Endothelial cell of umbilical vein (primary cell): Measurements from ENCODE around the gene CBLC. TPM values are rescaled to one million over a fixed set of nuclear protein-coding genes. Genes with fewer than 3 reads are reported as not detected.

Source experiments
- BruUV-seq: library from RNA; stranded (reverse); fragments of 400-500 nt; replicated peaks from 2 replicates; lab custom pipeline; 2021; lab: Mats Ljungman, UMichigan
- CTCF ChIA-PET: fragments of 300-600, 350-600 bp; sonication (Branson Sonifier 250); formaldehyde crosslinking; loops from one replicate; lab custom pipeline; 2021; ENCODE audit warnings: antibody characterized with exemption, inconsistent platforms; lab: Charles Lee
- POLR2A ChIA-PET: fragments of 300-600, 350-600 bp; sonication (Branson Sonifier 250); formaldehyde crosslinking; loops from one replicate; lab custom pipeline; 2021; ENCODE audit warnings: antibody characterized with exemption, inconsistent platforms; lab: Charles Lee
- DNase-seq: peaks from one replicate; pipeline ENCODE4 v3.0.0-alpha.2; 2011; ENCODE audit warnings: low read depth, low spot score
- FAIRE-seq: peaks from 2 replicates; lab custom pipeline; 2011; peaks lifted over from hg19 to GRCh38; lab: Jason Lieb, UNC
- H2AFZ ChIP-seq: 2 replicates; pipeline ENCODE4 v1.6.0; 2012; ENCODE audit warnings: low read depth, low read length, control low read depth, inconsistent platforms
- H3K27ac ChIP-seq: 2 replicates; pipeline ENCODE4 v1.5.1; 2011; ENCODE audit warnings: low read depth, mild to moderate bottlenecking, control low read depth, low read length, moderate library complexity; ENCODE audit not compliant: insufficient read depth
- H3K27me3 ChIP-seq, 2 experiments: 2 replicates each; pipeline versions ENCODE4 v1.6.0 to v1.6.1; 2011; ENCODE audit warnings: low read length in 2 of 2, mixed read lengths in 1 of 2; ENCODE audit not compliant: control insufficient read depth in 2 of 2, insufficient read depth in 2 of 2
- H3K36me3 ChIP-seq, 2 experiments: 2 replicates in 1 of 2; 3 replicates in 1 of 2; pipeline ENCODE4 v1.5.1; 2011; ENCODE audit warnings: low read length in 2 of 2, mild to moderate bottlenecking in 1 of 2, moderate library complexity in 1 of 2; ENCODE audit not compliant: control insufficient read depth in 2 of 2, insufficient read depth in 2 of 2; ENCODE audit errors: extremely low read depth in 1 of 2
- H3K4me1 ChIP-seq: 3 replicates; pipeline ENCODE4 v1.5.1; 2011; ENCODE audit warnings: mild to moderate bottlenecking, low read length; ENCODE audit not compliant: control insufficient read depth, insufficient read depth; ENCODE audit errors: extremely low read depth
- H3K4me2 ChIP-seq: 2 replicates; pipeline ENCODE4 v1.6.1; 2011; ENCODE audit warnings: low read length, control low read depth, mixed read lengths; ENCODE audit not compliant: insufficient read depth
- H3K4me3 ChIP-seq, 3 experiments: fragments of 200-600 bp in 1 of 3; sonication (generic), shearing (Covaris generic) in 1 of 3; replicated peaks in 1 of 3; 2 replicates each; pipeline ENCODE4 v1.5.1; 2011 to 2016; ENCODE audit warnings: control low read depth in 3 of 3, low read length in 3 of 3, mild to moderate bottlenecking in 2 of 3, inconsistent platforms in 1 of 3, low read depth in 1 of 3, moderate library complexity in 1 of 3; ENCODE audit not compliant: insufficient read depth in 1 of 3
- H3K79me2 ChIP-seq: 2 replicates; pipeline ENCODE4 v1.6.0; 2012; ENCODE audit warnings: low read length, inconsistent platforms; ENCODE audit not compliant: control insufficient read depth, insufficient read depth
- H3K9ac ChIP-seq: replicated peaks from 2 replicates; pipeline ENCODE3; 2011; ENCODE audit warnings: low read length, control low read depth; ENCODE audit not compliant: insufficient read depth; ENCODE audit errors: extremely low read depth
- H3K9me1 ChIP-seq: replicated peaks from 3 replicates; pipeline ENCODE4 v1.6.0; 2011; ENCODE audit warnings: mild to moderate bottlenecking, low read length; ENCODE audit not compliant: control insufficient read depth, insufficient read depth; ENCODE audit errors: extremely low read depth
- H3K9me3 ChIP-seq: replicated peaks from 2 replicates; pipeline ENCODE4 v1.5.1; 2012; ENCODE audit warnings: low read length, inconsistent platforms; ENCODE audit not compliant: control insufficient read depth, insufficient read depth
- H4K20me1 ChIP-seq: replicated peaks from 2 replicates; pipeline ENCODE3; 2011; ENCODE audit warnings: mild to moderate bottlenecking, low read length; ENCODE audit not compliant: control insufficient read depth, insufficient read depth; ENCODE audit errors: extremely low read depth
- CTCF ChIP-seq, 2 donors: IDR thresholded peaks; 1 replicate in 1 of 2; 2 replicates in 1 of 2; pipeline ENCODE4 v1.5.1; 2011; ENCODE audit warnings: low read length in 2 of 2, mild to moderate bottlenecking in 2 of 2, moderate library complexity in 2 of 2, control low read depth in 1 of 2, inconsistent platforms in 1 of 2, low read depth in 1 of 2; ENCODE audit not compliant: insufficient read depth in 1 of 2; ENCODE audit errors: extremely low read depth in 1 of 2
- EZH2 ChIP-seq: IDR thresholded peaks from 2 replicates; pipeline ENCODE4 v1.6.1; 2012; ENCODE audit warnings: borderline replicate concordance, low read depth, mild to moderate bottlenecking, moderate library complexity, low read length, inconsistent platforms; ENCODE audit not compliant: severe bottlenecking
- FOS ChIP-seq: IDR thresholded peaks from 2 replicates; pipeline ENCODE4 v1.6.1; 2011; ENCODE audit warnings: mild to moderate bottlenecking, low read length, moderate library complexity, borderline replicate concordance; ENCODE audit not compliant: insufficient read depth
- GATA2 ChIP-seq: IDR thresholded peaks from 2 replicates; pipeline ENCODE4 v1.7.0; 2011; ENCODE audit warnings: low read depth, mild to moderate bottlenecking, moderate library complexity, mixed read lengths, low read length; ENCODE audit not compliant: insufficient read length, insufficient read depth
- JUN ChIP-seq: IDR thresholded peaks from 2 replicates; pipeline ENCODE4 v1.6.1; 2011; ENCODE audit warnings: borderline replicate concordance, low read depth; ENCODE audit not compliant: insufficient read length, insufficient read depth
- MAX ChIP-seq: IDR thresholded peaks from 2 replicates; pipeline ENCODE4 v1.6.1; 2011; ENCODE audit not compliant: insufficient read depth, insufficient read length
- MYC ChIP-seq: IDR thresholded peaks from one replicate; pipeline ENCODE4 v1.6.1; 2011; ENCODE audit warnings: mild to moderate bottlenecking, low read depth, low read length
- POLR2A ChIP-seq: IDR thresholded peaks from 2 replicates; pipeline ENCODE4 v1.6.1; 2012; ENCODE audit warnings: low read depth, mild to moderate bottlenecking, control low read depth, low read length
- POLR2AphosphoS5 ChIP-seq: IDR thresholded peaks from 2 replicates; pipeline ENCODE4 v1.6.1; 2012; ENCODE audit warnings: low read depth, mild to moderate bottlenecking, control low read depth, low read length, moderate library complexity; ENCODE audit not compliant: insufficient read depth
- dilution Hi-C: fragments of 300-500 bp; cut with MboI; formaldehyde crosslinking; loops from one replicate; pipeline ENCODE4 v1.15.0; 2019; ENCODE audit warnings: low sequenced_read_pairs; ENCODE audit not compliant: extremely low pct_ligation_motif_present
- intact Hi-C: fragments of 100-400 bp; cut with micrococcal nuclease; formaldehyde crosslinking; loops from one replicate; pipeline ENCODE4 v1.10.0; 2022
- polyA plus RNA-seq, 4 experiments: library from polyadenylated mRNA; depleted of rRNA in 3 of 4; stranded (reverse) in 3 of 4; unstranded in 1 of 4; fragments of >200 nt; gene quantifications; 2 replicates each; pipeline versions ENCODE4 v1.2.1 to v1.2.3, GENCODE V29; 2011 to 2012; ENCODE audit warnings: missing spikeins in 1 of 4
- total RNA-seq: library from RNA; stranded (reverse); gene quantifications from 2 replicates; pipeline ENCODE4 v1.2.3, GENCODE V29; 2021

CBLC gene
- total and polyA plus RNA-seq, 2 donors (not counting 3 experiments of a cell fraction or from before 2014, with no cell fraction given): 0.04 TPM; not detected in 1

GRCh38 chr19:44822177-44822576 is 44.5 kb downstream of the CBLC start:
- CTCF ChIA-PET: interaction anchor here (0.8 to 2.8 kb wide), 6 partner anchors 15 to 38 kb away, joined by 3 to 17 read pairs (median 6); partner anchors contain the start of genes BCAM and NECTIN2
- H3K4me1 ChIP-seq: peaks cover 3% of the 10 kb centered on the region
- H3K4me3 ChIP-seq: no peak overlapping the region
- H3K36me3 ChIP-seq: no peaks in the 10 kb centered on the region
- H3K27me3 ChIP-seq: peaks cover 0 to 2% of the 10 kb centered on the region in 2 experiments
- BruUV-seq: no TSS peak
- H3K79me2 ChIP-seq: no peaks in the 10 kb centered on the region
- no peaks in the 10 kb centered on the region for H4K20me1 ChIP-seq
- intact Hi-C loops (no loop called here), dilution Hi-C loops (no loop called here)
- H2AFZ ChIP-seq: no peak overlapping the region
- no peak overlapping the region for H3K27ac ChIP-seq
- DNase-seq (no peak), FAIRE-seq (no peak)
- no peak overlapping the region for H3K4me2 ChIP-seq
- POLR2A ChIA-PET: no interaction called here
- no peaks in the 10 kb centered on the region for H3K9me1 ChIP-seq
- TF ChIP-seq POLR2AphosphoS5 (no peak), CTCF (IDR thresholded peaks at IDR 0.05; ENCODE audit: extremely low read depth in 1 of 2, insufficient read depth in 1 of 2, low read depth in 1 of 2, low read length in 2 of 2) (no peak), POLR2A (no peak), GATA2 (no peak), EZH2 (no peak), JUN (no peak), MAX (no peak), FOS (no peak), MYC (no peak)
- no peaks in the 10 kb centered on the region for H3K9me3 ChIP-seq
- H3K9ac ChIP-seq: no peak overlapping the region
